Nucleus accumbens (tissue), 56 donors: ENCODE data around the gene OVOL2.
"Not testable (repeated sequence)": the region's sequence is repeated elsewhere in the genome, so short reads cannot be mapped to it uniquely, and the experiment has no call there.

Experiments
- DNase-seq, 56 donors: peaks; one replicate each; lab custom pipeline; 2025; lab: John Stamatoyannopoulos, UW

Gene OVOL2

DNA sequence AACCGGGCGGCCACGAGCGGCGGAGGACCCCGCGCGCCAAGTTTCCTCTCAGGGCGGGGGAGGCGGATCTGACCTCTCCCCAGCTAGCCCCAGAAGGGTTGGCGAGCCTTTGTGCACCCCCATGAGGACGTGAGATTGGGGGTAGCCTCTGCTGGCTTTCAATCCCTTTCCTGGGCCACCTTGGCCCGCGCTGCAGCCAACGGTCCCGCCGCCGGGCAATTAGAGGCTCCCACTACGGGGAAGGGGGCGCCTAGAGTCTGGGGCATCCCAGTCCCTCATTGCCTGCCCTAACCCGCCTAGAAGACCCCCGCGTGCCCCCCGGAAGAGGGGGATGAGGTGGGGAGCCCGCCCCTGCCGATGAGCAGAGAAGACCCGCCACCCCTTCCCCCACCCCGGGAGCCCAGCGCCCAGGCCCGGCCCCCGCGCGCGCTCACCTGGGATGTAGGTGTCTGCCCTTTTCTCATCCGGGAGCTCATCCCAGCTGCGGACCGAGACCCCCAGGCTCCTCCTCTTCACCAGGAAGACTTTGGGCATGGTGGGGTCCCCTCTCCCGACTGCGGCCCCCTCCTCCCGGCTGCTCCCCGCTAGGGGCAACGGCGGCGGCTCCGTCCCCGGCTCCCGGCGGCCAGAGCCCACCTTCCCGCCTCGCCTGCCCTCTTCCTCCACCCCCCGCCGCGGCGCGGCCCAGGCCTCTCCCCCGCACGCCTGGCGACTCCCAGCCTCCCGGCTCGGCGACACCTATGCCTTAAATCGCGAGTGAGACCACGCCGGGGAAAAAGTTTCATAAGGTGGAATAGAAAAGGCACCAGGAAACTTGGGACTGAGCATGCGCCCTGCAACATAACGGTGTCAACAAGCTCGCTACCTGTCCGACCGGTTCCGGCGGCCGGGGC lies at the start of gene OVOL2:
TSS of gene OVOL2 (minus strand) at position 816 of the 893 bp plus-strand sequence. CDS start at position 534, 282 bp downstream.
- peak in 1 of 56 donors; percentile 3 for DNase-seq

DNA sequence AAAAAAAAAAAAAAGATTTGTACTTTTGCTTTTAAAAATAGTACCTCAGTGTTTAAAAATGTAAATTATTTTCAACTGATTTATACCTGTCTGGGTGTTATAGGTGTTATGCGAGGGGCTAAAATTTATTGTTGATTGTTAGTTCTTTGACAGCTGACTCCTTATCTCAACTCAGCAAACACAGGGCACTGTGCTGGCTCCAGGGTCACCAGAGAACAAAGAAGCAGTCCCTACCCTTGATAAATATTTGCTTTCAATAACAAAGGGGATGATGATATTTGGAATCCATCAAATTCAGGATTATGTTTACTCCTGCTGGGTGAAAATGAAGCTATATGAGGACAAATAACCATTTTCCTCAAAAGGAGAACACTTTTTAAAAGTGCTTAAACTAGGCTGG lies 45.8 kb upstream of the OVOL2 start:
- DNase-seq = no peak

DNA sequence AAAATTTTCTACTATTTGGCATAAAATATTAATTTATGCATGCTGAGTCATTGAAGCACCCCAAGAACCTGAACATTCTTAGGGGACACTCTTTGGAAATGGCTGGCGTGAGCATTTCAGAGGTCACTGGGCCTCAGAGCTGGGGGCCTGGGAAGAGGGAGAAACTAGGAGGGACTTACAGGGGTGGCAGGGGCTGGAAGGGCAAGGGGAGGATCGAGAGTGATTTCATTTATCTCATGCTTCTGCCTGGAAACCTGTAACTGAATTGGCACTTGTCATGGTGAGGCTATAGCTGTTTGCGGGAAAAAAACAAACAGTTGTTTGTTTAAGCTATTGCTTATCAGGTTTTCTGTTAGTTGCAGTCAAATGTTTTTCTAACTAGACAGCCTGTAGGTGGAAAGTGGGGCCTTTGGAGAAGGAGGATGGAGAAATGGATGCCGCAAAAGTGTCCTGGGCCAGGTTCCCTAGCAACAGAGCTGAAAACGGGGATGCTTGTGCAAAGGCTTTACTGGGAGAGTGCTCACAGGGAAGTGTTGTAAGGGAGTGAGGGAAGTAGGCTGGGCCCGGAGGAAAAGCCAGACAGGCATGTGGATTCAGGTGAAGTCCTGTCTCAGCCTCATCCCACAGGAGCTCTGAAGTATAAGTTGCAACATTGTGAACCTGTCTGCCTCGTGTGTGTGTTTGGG lies 43.6 kb upstream of the OVOL2 start:
- DNase-seq = peak in 1 of 56 donors; percentile 4

DNA sequence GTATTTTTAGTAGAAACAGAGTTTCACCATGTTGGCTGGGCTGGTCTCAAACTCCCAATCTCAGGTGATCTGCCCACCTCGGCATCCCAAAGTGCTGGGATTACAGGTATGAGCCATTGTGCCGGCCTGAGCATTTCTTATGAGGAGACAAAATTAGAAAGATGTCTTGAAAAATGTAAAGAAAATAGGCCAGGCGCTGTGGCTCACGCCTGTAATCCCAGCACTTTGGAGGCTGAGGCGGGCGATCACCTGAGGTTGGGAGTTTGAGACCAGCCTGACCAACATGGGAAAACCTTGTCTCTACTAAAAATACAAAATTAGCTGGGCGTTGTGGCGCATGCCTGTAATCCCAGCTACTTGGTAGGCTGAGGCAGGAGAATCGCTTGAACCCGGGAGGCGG lies 42.9 kb upstream of the OVOL2 start:
- DNase-seq = not testable (repeated sequence)

DNA sequence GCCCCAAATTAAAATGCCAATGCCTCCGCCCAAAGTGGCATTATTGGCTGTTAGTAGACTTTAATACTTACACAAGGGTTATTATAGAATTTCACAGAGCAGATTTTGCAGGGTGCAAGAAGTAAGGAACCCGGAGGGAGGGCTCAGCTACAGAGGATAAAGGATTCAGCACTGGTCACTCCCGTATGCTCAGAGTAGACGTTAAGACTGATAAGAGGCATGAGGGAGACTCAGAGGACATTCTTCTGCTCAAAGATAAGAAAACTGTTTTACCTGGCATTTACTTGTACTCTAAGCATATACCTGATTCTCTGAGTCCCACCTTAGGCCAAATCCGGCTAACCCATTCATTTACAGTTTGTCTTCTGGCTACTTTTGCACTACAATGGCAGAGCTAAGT lies 36.5 kb upstream of the OVOL2 start:
- DNase-seq = no peak

DNA sequence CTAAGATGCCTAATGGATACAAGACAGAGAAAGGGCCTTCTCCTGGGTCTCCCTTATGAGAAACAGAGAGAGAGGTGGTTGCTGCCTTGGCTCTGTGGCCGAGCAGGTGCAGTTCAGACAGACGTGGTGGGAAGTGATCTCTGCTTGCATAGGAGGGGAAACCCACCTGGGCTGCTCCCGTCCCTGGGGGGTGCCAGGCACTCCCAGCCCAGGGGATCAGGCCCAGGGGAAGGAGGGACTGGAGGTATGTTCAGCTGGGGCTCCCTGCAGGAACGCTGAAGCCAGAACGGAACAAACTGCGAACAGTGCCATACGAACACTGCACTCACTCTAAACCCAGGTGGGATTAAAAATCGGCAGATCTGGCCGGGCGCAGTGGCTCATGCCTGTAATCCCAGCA lies 35.7 kb upstream of the OVOL2 start:
- no peak for DNase-seq

DNA sequence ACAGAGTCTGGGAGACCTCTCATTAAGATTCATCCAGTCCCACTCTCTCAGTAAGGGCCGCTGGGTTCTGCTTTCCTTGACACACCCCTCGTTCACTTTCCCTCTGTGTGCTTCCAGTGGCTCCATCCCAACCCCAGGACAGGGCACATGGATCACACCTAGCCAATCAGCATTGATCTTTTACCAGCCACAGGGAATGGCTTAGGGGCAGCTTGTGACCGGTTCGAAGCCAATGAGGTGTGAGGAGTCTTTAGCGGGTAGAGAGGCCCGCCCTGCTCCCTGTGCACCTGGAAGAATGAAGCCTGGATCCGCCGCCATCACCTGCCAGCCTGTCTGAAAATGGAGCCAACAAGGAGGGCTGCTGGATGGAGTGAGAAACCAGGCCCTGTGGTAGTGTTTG lies 35.2 kb upstream of the OVOL2 start:
- no peak for DNase-seq

DNA sequence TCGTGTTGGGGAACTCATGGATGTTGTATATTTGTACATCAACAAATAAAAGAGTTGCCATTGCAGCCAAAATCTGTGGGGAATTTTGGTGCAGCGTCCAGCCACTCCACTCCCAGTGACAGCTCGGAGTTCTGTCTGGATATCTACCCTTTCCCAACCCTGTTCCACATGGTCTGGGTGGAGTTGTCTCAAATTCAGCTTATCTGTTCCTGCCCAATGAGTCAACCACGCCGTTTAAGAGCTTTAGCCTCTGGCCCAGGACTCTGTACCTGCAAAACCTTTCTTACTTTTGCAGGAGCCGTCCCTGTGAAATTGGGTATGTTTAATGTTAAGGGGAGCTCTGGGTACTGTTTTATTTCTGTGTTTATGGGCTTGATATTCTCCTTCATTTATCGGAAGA lies 33.9 kb upstream of the OVOL2 start:
- DNase-seq = no peak

DNA sequence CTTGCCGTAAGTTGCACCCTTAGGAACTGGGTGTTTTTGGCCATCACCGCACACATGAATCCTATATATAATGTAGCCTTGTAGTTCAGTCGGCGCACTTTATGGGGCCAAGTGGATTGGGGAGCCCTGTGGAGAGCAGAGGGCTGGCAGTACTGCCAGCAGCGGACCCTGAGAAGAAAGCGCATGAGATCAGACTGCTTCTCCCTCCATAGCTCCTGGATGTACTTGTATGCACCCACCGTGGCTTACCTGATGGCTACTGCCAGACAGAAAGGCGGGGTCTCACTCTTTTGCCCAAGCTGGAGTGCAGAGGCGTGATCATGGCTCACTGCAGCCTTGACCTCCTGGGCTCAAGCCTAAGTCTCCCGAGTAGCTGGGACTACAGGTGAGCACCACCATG lies 32.8 kb upstream of the OVOL2 start:
- no peak for DNase-seq

DNA sequence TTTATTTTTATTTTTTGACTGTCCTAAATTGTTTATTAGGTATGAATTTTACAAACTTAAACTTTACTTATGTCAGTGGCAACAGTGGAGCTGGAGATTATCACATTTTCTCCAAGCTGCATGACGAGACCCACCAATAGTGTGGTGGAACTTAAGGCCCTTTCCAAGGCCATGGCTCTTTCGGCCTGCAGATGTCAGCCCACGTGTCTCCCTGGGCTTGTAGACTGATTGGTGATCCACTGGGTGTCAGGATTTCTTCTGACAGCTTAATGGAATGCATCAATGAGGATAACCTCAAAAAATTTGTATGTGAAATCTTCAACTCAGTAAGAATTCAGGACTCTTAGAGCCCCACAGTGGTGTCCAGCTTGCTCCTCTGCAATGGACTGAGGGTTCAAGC lies 32.3 kb upstream of the OVOL2 start:
- no peak for DNase-seq

DNA sequence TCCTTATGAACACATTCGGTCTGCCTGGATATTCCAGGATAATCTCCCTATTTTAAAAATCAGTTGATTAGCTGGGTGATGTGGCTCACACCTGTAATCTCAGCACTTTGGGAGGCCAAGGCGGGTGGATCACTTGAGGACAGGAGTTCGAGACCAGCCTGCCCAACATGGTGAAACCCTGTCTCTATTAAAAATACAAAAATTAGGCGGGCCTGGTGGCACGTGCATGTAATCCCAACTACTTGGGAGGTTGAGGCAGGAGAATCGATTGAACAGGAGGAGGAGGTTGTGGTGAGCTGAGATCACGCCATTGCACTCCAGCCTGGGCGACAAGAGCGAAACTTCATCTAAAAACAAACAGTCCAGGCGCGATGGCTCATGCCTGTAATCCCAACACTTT lies 31.1 kb upstream of the OVOL2 start:
- DNase-seq = not testable (repeated sequence)

DNA sequence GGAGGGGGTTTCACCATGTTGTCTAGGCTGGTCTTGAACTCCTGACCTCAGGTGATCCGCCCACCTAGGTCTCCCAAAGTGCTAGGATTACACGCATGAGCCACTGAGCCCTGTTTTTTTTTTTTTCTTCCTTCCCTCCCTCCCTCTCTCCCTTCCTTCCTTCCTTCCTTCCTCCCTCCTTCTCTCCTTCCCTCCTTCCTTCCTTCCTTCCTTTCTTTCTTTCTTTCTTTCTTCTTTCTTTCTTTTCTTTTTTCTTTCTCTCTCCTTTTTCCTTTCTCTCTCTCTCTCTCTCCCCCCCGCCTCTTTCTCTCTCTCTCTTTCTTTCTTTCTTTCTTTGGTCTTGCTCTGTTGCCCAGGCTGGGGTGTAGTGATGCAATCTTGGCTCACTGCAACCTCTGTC lies 30.6 kb upstream of the OVOL2 start:
- not testable (repeated sequence) for DNase-seq

DNA sequence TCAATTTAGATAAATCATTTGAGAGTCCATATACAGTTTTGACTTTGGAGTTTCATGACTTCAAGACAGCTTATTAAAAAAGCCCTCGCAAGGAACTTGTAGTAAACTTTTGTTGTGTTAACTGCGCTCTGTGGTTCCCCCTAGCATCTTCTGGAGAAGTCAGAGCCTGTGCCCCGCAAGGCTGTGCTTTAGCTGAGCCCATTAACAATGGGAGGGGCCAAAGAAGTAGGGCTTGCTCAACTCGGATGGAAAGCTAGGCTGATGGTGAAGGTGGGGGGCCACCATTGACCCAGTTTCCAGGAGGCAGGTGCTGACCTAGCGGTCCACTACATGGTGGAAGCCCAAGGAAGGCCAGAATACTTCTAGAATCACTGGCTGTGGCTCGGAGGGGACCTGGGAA lies 29.3 kb upstream of the OVOL2 start:
- no peak for DNase-seq

DNA sequence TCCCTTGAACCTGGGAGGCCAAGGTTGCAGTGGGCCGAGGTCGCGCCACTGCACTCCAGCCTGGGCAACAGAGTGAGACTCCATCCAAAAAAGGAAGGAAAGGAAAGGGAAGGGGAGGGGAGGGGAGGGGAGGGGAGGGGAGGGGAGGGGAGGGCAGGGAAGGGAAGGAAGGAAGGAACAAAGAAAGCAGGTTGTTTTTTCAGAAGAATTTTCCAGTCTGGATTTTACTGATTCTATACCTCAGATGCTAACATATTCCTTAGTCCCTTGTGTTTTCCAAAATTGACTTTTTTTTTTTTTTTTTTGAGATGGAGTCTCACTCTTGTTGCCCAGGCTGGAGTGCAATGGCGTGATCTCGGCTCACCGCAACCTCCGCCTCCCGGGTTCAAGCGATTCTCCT lies 23.1 kb upstream of the OVOL2 start:
- not testable (repeated sequence) for DNase-seq

DNA sequence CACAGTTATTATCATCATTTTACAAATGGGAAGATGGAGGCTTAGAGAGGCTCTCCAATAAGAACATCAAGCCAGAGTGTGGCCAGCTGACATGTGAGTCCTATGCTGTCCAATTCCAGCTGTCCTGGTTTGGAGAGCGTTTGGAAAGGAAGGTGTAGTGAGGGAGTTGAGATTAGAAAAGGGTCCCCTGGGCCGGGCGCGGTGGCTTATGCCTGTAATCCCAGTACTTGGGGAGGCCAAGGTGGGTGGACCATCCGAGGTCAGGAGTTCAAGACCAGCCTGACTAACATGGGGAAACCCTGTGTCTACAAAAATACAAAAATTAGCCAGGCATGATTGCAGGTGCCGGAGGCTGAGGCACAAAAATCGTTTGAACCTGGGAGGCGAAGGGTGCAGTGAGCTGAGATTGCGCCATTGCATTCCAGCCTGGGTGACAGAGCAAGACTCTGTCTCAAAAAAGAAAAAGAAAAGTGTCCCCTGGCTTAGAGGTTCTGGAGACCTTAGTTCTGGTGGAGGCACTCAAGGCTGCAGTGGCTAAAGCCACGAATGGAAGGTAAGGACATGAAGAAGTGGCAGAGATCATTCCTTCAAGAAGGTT lies 22.1 kb upstream of the OVOL2 start:
- DNase-seq = no peak

DNA sequence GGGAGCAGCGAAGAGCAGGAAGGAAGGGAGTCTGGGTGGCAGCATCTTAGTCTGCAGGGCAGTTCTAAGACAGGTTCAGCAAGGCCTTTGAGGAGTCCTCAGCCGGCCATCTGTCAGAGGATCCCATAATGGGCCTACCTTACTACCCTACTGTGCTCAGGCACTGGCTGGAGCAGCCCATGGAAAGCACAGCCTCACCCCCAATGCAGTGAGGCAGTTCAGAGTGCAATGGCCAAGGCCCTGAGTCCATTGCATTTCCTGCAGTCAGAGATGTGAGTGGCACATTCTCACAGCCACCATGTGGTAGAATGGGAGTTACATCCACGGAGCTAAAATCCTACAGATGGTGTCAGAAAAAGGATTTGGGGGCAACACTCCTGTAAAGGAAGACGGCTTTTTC lies 19.4 kb upstream of the OVOL2 start:
- no peak for DNase-seq

DNA sequence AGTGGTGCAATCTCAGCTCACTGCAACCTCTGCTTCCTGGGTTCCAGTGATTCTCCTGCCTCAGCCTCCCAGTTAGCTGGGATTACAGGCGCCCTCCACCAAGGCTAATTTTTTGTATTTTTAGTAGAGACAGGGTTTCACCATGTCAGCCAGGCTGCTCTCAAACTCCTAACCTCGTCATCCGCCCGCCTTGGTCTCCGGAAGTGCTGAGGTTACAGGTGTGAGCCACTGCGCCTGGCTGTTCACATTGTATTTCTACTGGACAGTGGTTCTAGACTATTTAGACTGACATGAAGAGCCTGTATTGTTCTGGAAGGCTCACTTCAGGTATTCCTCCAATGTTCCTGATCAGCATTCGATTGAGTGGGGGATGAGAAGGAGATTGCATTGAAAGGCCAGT lies 14.8 kb upstream of the OVOL2 start:
- no peak for DNase-seq

DNA sequence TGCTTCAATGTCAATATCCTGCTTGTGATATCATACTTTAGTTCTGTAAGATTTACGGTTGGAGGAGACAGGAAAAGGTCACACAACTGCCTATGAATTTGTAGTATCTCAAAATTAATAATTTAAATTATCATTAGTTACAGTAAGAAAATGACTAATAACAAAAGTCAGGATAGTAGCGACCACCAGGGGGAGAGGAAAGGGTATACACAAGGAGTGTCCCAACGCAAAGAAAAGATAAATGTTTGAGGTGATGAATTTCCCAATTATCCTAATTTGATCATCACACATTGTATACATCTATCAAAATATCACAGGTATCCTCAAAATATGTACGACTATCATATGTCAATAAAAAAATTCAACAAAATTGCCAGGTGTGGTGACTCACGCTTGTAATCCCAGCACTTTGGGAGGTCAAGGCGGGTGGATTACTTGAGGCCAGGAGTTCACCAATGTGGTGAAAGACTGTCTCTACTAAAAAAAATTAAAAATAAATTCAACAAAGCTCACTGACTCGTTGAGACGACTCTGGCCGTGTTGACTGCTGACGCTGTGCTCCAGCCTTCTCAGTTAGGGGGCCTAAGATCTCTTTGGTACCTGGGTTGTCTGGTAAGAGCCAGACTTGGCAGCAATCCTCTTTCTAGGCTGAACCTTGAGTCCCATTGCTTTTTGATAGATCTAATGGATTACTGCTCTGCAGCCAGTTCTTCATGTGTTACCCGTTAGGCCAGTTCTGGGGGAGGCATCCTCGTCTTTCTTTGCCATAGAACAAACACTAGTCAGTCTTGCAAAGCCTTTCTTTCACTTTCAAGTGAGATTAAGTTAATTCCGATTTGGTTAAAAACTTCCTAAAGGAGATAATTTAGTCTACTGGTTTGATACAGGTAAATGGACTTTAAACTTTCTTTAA lies 9.0 kb upstream of the OVOL2 start:
- no peak for DNase-seq

DNA sequence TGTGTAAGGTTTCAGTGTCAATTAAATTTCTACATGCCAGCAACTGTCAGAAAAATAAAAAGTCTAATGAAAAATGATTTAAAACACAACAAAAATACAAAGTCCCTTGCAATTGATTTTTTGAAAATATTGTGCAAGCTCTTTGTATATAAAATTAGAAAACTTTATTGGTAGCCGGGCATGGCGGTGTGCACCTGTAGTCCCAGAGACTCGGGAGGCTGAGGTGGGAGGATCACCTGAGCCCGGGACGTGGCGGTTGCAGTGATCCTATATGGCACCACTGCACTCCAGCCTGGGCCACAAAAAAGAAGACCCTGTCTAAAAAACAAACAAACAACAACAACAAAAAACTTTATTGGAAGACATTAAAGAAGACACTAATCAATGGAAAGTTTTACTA lies 6.0 kb upstream of the OVOL2 start:
- no peak for DNase-seq

DNA sequence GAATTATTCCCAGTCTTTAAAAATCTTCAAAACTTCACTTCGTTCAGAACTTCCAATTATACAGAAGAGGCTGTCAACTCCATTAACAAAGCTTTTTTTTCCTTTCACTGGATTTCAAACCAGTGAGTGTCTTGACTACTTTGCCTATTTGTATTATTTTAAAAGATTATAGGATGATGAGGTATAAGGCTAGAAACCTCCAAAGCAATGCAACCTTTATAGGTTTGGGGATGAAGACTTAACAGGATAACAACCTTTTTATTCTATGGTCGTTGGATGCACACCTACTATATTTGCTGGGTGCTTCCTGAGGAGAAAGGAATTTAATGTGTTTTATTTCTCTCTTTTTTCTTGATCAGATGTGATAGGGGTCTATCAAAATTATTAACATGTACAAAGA lies 1.9 kb upstream of the OVOL2 start:
- no peak for DNase-seq
